ENCODE data around the gene FUZ.

The FUZ gene

DNA sequence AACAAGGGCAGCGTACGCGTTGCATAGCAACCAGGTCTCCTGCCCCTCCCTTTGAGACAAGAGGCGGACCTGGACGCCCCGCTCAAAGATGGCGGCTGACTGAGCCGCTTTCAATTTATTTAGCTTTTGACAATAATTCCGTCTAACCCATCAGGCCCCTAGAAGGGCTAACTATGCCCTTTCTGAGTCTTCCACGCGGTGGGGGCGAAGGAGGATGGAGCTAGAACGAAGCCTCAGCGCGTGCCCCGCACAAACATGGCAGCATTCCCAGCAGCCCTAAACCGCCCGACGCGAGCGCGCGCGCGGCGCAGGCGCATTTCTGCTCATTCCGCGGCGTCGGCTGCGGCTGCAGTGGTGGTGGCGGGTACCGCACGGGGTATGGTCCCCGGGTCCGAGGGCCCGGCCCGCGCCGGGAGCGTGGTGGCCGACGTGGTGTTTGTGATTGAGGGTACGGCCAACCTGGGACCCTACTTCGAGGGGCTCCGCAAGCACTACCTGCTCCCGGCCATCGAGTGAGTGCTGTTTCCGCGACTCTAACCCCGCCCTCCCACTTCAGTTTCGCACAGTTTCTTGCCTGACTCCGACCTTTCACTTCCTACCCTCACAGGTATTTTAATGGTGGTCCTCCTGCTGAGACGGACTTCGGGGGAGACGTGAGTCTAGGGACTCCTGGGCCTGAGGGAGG is 5.0 kb upstream of the FUZ start, which contains the start of gene MED25:
Gene MED25 (plus strand): TSS at position 326 of the 685 bp plus-strand sequence. CDS start 53 bp downstream, at position 379.
- no peaks in the 10 kb centered on the region for H3K27me3 ChIP-seq (ENCODE audit: insufficient read depth, low read length, poor library complexity, severe bottlenecking)
- peaks cover 18% of the 10 kb centered on the region for H3K4me1 ChIP-seq (ENCODE audit: insufficient read depth, low read length, poor library complexity, severe bottlenecking)
- peaks cover 28% of the 10 kb centered on the region for H3K79me2 ChIP-seq (ENCODE audit: insufficient read depth, low read length)
- peak within 1 kb of the TSS; percentile 92 for H3K4me3 ChIP-seq (ENCODE audit: low read length, poor library complexity, severe bottlenecking)
- H3K4me2 ChIP-seq (ENCODE audit: low read depth, low read length, poor library complexity, severe bottlenecking): peak within 1 kb of the TSS; percentile 85
- peak within 1 kb of the TSS; percentile 89 for H3K9ac ChIP-seq (ENCODE audit: low read depth, low read length, poor library complexity, severe bottlenecking)
- no peaks in the 10 kb centered on the region for H3K36me3 ChIP-seq (ENCODE audit: insufficient read depth, low read length)
- no peaks in the 10 kb centered on the region for H3F3A ChIP-seq (ENCODE audit: low read depth)
- peak within 1 kb of the TSS; percentile 98 for H2AFZ ChIP-seq (ENCODE audit: low read length)
- H4K20me1 ChIP-seq (ENCODE audit: insufficient read depth, low read length, poor library complexity, severe bottlenecking): peaks cover 9% of the 10 kb centered on the region
- TF ChIP-seq CTCF (conservative IDR thresholded peaks at IDR 0.05; ENCODE audit: low read length): no peak
- no peak for TF ChIP-seq EZH2phosphoT487 (IDR thresholded peaks at IDR 0.05; ENCODE audit: borderline replicate concordance)
- no peaks in the 10 kb centered on the region for H3K9me3 ChIP-seq (ENCODE audit: insufficient read depth, low read depth, low read length)
- no peaks in the 10 kb centered on the region for H3K9me2 ChIP-seq (replicated peaks; ENCODE audit: low read depth, low read length)

GRCh38 chr19:49816590-49816989 is 3.5 kb upstream of the FUZ start:
- no peak overlapping the region for H3K4me2 ChIP-seq (ENCODE audit: low read depth, low read length, poor library complexity, severe bottlenecking)
- no peaks in the 10 kb centered on the region for H3K9me3 ChIP-seq (ENCODE audit: insufficient read depth, low read depth, low read length)
- H3K79me2 ChIP-seq (ENCODE audit: insufficient read depth, low read length): peaks cover 28% of the 10 kb centered on the region
- peaks cover 9% of the 10 kb centered on the region for H4K20me1 ChIP-seq (ENCODE audit: insufficient read depth, low read length, poor library complexity, severe bottlenecking)
- H3K9ac ChIP-seq (ENCODE audit: low read depth, low read length, poor library complexity, severe bottlenecking): no peak overlapping the region
- no peak overlapping the region for H3K4me3 ChIP-seq (ENCODE audit: low read length, poor library complexity, severe bottlenecking)
- TF ChIP-seq CTCF (conservative IDR thresholded peaks at IDR 0.05; ENCODE audit: low read length): no peak
- TF ChIP-seq EZH2phosphoT487 (IDR thresholded peaks at IDR 0.05; ENCODE audit: borderline replicate concordance): no peak
- H3K9me2 ChIP-seq (replicated peaks; ENCODE audit: low read depth, low read length): no peaks in the 10 kb centered on the region
- no peaks in the 10 kb centered on the region for H3K27me3 ChIP-seq (ENCODE audit: insufficient read depth, low read length, poor library complexity, severe bottlenecking)
- H2AFZ ChIP-seq (ENCODE audit: low read length): no peak overlapping the region
- H3K36me3 ChIP-seq (ENCODE audit: insufficient read depth, low read length): no peaks in the 10 kb centered on the region
- H3F3A ChIP-seq (ENCODE audit: low read depth): no peaks in the 10 kb centered on the region
- peaks cover 27% of the 10 kb centered on the region for H3K4me1 ChIP-seq (ENCODE audit: insufficient read depth, low read length, poor library complexity, severe bottlenecking)

DNA sequence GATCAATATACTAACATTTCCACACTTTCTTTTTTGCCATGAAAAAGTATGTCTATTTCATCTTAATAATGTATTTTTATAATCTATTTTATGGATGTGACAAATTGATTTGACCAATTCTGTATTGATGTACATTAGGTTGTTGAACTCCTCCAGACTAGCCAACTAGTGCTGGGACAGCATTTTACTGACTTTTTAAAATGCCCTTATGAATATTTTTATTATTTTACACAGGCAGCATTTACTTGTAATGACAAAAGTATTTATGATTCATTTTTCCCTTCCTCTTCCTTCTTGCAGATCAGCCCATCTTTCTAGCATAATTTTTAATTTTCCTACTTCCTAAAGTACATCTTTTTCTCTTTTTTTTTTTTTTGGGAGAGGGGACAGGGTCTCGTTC is 918 bp upstream of the FUZ start:
- Histone ChIP-seq H3K27me3 (ENCODE audit: insufficient read depth, low read length, poor library complexity, severe bottlenecking) (no peaks in the 10 kb centered on the region), H3K9me3 (ENCODE audit: insufficient read depth, low read depth, low read length) (no peaks in the 10 kb centered on the region), H3K9me2 (replicated peaks; ENCODE audit: low read depth, low read length) (no peaks in the 10 kb centered on the region), H3K4me3 (ENCODE audit: low read length, poor library complexity, severe bottlenecking) (peak overlapping the region; percentile 84), H3K36me3 (ENCODE audit: insufficient read depth, low read length) (no peaks in the 10 kb centered on the region), H3K9ac (ENCODE audit: low read depth, low read length, poor library complexity, severe bottlenecking) (no peak overlapping the region), H3F3A (ENCODE audit: low read depth) (no peaks in the 10 kb centered on the region), H4K20me1 (ENCODE audit: insufficient read depth, low read length, poor library complexity, severe bottlenecking) (peaks cover under 1% of the 10 kb centered on the region), H2AFZ (ENCODE audit: low read length) (peak overlapping the region; percentile 94; the same call in 1 of the 2 replicates), H3K79me2 (ENCODE audit: insufficient read depth, low read length) (peaks cover 9% of the 10 kb centered on the region), H3K4me1 (ENCODE audit: insufficient read depth, low read length, poor library complexity, severe bottlenecking) (peaks cover 21% of the 10 kb centered on the region), H3K4me2 (ENCODE audit: low read depth, low read length, poor library complexity, severe bottlenecking) (peak overlapping the region; percentile 94)
- TF ChIP-seq CTCF (conservative IDR thresholded peaks at IDR 0.05; ENCODE audit: low read length) (no peak), EZH2phosphoT487 (IDR thresholded peaks at IDR 0.05; ENCODE audit: borderline replicate concordance) (no peak)

Data from Loucy (cell line).